Ramos (cell line): ENCODE data around the gene NTNG2.

Experiments
- in situ Hi-C: fragments of 300-500 bp; cut with MboI; formaldehyde crosslinking; loops from one replicate; pipeline ENCODE4 v1.14.3; 2022; ENCODE audit warnings: low sequenced_read_pairs; ENCODE audit not compliant: unreplicated experiment

NTNG2 gene

DNA sequence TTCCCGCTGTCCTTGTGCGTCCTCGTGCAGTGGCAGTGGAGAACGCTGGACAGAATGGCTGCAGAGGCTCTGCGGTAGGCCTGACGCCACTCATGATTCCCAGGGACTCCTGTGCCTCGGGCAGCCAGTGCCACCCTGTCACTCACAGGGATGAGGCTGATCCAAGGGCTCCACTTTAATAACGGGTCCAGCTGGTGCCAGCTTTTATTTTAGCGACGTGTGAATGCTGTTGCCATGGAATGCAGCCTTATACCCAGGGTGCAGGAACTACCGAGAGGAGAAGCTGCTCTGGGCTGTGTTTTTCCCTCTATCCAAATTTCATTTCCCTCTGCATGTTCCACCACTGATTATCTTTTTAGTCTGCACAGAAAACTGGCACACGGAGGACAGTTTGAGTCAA lies 15.8 kb upstream of the NTNG2 start:
- in situ Hi-C loops, result no loop called here

DNA sequence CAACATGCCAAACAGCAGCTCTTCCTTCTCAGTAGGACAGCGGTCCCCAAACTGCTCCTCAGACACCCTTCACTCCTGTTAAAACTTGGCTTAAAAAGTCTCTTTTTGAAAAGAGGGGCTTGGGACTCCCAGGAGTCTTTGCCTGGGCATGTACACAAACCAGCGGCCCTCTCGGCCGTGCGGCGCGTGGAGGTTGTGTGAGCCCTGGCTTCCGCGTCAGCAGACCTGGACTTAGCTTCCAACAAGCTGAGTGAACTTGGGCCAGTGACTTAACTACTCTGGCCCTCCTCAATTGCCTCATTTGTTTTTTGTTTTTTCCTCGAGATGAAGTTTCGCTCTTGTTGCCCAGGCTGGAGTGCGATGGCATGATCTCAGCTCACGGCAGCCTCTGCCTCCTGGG lies 15.3 kb upstream of the NTNG2 start:
- in situ Hi-C loops, result no loop called here

DNA sequence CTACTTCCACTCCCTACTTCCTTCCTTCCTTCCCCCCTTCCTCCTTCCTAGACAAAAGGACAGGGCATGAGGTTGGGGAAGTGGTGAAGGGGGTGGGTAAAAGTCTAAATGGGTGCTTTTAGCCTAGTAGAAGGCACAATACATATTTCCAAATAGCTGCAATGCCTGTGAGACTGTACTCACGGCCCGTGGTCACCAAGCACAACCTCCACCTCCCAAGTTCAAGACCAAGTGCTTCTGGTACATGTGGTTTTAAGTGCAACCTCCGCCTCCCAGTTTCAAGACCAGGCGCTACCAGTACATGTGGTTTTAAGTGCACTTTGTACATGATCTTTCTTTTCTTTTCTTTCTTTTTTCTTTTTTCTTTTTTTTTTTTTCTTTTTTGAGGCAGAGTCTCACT lies 14.5 kb upstream of the NTNG2 start:
- in situ Hi-C loops, result no loop called here

DNA sequence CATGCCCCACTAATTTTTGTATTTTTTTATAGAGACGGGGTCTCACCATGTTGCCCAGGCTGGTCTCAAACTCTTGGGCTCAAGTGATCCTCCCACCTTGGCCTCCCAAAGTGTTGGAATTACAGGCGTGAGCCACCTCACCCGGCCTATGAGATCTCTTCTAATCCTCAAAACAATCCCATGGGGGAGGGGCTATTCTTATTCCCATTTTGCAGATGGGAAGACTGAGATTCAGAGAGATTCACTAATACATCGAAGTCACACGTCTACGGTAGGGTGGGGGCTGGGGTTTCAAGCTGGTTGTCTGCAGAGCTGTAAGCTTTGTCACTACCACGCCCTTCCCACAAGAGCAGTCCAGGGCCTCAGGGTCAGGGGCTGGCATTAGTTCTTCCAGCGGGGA lies 14.0 kb upstream of the NTNG2 start:
- in situ Hi-C loops, result no loop called here

DNA sequence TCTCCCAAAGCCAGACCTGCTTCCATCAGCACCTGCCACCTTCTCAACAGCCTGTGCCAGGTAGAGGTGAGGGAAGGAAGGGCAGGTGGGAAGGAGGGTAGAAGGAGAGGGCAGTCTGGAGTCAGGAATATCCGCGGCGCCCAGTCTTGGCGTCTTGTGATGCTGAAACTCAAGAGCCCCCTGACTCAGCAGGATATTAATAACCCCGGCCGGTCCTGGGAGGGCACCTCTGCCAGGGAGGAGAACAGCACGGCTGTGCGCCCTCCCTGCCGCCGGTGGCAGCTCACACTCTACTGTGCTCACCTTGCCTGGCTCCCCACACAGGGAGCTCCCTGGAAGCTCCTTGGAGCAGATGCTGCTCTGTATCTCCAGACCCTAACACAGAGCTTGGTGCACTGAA lies 11.6 kb upstream of the NTNG2 start:
- in situ Hi-C loops, result no loop called here

DNA sequence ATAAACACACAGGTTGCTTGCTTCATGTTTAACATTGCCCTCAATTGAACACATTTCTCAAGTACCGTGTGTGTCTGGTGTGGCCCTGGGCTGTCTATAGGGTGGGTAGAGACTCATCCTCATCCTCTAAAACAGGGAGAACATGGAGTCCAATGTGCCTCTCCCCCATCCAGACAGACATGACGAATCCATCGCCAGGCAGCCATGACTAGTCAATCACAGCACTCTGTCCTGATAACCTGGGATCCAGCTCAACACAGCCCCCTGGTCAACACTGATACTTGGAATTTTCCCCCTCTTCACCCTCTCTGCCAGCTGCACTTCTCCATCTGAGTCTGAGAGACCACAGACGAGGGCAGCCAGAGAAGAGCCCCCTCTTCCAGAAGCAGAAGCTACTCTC lies 10.7 kb upstream of the NTNG2 start:
- in situ Hi-C loops, result no loop called here

DNA sequence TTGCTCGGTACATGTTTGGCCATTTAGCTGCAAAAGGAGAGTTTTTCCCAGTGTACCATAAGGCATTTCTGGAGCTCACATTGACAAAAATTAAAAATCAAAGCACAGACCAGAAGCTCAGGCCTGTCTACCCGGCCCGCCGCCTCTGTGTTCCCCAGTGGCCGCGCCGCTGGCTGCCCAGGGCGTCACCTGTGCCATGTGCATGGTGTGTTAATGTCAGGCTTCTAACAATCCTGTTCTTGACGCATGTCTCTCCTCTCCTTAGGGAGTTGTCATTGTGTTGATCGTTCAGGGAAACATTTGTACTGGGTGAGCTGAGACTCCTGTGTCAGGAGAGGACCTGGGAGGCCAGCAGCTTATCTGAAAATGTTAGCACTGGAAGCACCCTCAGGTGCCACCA lies 9.6 kb upstream of the NTNG2 start:
- in situ Hi-C loops, result no loop called here

DNA sequence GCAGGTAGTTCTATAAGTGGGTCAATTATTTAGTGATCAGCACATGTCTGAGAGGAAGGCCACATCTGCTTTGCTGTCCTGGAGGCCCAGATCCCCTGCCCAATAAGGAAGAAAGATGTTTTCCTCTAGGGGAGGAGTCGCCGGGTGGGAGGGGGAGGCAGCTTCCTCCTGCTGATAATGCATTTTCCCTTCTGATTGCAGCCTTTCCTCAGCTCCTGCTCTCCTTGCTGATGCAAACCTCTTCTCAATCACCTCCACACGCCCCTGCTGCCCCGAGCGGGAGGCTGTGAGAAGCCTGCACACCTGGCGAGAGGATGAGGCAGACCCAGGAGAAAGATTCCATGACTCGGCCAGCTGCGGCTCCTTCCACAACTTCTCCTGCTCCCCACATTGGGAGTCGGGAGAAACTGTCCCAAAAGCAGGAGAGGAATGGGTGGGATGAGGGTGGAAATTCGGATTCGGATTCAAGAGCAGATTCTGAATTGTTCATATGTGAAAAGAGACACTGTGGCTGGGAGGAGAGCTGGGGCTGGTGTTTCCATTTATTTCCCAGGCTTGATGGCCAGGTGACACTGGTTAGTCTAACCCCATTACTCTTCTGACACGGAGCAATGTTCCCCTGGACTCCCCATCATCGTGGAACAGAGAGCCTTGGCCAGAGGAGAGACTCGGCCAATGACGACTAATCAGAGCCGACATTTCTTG lies 6.8 kb upstream of the NTNG2 start:
- in situ Hi-C loops, result no loop called here

DNA sequence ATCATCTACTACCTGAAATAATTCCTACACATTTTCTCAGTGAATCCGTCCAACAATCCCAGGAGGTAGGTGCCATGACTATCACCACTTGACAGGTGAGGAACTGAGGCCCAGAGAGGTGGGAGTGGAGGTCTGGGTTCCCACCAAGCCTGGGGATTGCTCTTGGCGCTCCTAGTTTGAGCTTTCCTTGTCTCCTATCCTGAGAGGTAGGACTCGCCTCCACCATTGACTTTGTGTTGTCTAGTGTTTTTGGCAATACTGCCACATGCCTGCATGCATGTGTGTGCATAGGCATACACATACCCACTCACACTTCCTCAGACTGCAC lies 6.3 kb upstream of the NTNG2 start:
- in situ Hi-C loops, result no loop called here

DNA sequence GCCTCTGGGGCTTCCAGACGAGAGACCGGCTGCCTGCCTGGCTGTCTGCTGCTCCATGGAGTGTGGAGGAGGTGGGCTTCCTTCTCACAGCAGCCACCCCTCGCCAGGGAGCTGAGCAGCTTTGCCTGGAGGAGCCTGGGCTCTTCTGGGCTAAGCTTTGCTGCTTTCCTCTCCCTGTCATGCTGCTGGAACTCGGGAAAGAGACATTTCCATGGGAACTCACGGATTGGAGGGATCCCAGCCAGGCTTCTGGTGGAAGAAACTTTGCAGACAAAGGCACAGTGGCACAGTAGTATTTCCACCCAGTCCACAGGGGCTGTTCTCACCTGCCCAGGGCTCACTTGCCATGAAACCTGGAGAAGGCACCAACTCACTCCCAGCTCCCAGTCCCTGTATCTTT lies 5.6 kb upstream of the NTNG2 start:
- in situ Hi-C loops, result no loop called here

DNA sequence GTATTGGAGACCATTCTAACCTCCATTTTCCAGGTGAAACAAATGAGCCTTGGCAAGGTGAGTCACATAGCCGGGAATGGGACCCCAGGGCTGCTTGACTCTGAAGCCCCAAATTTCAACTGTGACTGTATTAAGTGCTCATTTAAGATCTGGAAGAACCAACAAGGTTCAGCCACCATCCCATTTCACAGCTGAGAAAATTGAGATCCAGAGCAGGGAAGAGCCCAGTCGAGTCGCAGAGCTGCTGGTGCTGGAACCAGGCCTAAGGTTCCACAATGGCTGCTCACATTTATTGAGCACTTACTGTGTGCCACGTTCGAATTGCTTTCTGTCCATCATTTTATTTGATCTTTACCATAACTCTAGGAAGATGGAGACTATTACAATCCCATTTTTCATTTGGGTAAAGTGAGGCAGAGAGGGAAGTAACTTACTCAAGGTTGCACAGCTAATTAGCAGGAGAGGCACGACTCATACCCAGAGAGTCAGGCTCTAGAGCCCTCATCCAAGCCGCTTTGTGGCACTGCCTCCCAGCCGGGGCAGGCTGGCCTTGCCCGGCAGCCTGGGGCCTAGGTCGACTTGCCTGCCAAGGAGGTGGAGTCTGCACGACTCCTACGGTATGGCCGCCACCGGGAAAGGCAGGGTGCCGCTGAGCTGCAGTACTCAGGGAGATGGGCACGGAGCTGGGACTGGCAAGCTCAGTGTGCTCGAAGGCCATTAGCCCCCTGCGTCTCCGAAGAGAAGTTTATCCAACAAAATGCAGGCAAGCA lies 4.3 kb upstream of the NTNG2 start:
- in situ Hi-C loops, result no loop called here

DNA sequence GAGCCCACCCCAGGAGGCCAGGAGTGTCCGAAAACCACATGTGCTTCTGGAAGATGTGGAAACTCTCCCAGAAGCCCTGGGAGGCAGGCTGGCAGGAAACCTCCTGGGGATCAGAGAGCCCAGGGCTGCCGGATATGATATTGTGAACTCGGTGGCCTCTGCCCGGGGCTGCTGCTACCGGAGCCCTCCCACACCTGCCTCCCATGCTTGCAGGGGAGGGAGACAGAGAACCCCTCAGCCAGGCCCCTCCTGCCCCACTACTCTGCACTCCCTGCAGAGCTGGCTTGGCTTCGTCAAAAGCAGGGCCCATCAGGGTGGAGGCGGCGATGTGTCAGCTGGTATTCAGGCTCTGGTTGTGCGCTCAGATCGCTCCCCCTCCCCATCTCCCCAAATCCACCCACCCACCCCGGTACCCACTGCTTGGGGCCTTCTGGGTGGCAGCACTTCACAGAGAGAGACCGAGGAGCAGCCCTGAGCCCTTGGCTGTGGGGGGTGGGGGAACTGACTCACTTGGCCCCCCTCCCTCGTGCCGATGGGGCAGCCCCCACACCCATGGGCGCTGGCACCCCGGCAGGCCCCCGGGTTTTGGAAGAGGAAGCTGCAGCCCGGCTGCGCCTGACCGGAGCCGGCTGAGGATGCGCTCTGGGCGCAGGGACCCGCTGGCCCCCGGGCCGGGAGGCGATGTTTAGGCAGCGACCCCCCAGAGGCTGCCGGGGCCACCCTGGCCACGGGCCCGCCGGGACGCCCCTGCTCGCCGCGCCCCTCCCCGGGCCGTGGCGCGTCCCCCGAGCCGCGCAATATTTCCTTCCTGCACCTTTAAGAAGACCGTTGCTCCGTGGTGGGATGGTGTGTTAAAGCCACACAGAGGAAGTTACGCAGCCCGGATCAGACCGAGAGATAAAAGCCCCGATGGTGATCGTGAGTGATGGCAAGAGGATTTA lies 786 bp upstream of the NTNG2 start:
- in situ Hi-C loops, result no loop called here

DNA sequence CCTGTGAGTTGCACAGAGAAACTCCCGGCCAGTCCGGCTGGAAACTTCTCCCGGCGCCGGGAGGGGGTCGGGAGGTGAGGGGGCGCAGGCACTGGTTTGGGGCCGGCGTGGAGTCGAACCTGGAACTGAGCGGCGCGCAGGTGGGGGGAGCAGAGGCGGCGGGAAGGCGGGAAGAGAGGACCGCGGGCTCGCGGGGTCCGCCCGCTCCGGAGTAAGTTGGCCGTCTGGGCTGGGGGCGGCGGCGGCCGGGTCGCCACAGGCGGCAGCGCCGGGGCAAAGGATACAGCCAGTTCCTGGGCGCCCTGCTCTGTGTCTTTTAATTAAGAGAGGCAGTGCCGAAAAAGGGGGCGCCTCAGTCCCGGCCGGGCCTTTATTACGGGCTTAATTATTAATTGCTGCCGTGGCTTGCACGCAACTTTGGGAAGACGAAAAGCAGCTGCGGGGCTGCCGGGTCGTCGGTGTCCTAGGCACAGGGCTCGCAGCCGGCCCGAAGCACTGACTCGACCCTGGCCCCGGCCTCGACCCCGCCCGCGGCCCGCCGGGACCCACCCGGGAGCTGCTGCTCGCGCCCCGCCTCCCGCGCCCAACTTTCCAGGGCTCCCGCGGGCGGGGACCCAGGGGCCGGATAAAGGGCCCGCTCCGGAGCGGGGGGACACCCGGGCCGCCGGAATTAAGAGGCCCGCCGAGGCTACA lies 1.1 kb downstream of the NTNG2 start:
- in situ Hi-C loops, result no loop called here

DNA sequence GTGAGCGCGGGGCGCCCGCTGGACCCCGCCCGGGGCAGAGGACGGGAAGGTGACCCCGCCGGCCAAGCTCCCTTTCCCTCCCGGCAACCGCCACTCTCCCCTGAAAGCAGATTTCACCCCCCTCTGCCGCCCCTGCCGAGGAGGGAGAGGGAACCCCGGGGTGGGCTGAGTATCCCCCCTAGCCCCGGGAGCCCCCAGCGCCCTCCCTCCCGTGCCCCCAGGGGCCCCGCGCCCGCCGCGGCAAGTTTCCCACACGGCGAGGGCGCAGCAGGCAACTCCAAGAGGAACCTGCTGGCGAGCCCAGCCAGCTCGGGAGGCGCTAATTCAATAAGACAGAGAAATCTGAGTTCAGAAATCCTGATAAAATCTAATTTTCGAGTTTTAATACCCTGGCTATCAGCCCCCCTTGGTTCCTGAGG lies 1.6 kb downstream of the NTNG2 start:
- in situ Hi-C loops, result no loop called here

DNA sequence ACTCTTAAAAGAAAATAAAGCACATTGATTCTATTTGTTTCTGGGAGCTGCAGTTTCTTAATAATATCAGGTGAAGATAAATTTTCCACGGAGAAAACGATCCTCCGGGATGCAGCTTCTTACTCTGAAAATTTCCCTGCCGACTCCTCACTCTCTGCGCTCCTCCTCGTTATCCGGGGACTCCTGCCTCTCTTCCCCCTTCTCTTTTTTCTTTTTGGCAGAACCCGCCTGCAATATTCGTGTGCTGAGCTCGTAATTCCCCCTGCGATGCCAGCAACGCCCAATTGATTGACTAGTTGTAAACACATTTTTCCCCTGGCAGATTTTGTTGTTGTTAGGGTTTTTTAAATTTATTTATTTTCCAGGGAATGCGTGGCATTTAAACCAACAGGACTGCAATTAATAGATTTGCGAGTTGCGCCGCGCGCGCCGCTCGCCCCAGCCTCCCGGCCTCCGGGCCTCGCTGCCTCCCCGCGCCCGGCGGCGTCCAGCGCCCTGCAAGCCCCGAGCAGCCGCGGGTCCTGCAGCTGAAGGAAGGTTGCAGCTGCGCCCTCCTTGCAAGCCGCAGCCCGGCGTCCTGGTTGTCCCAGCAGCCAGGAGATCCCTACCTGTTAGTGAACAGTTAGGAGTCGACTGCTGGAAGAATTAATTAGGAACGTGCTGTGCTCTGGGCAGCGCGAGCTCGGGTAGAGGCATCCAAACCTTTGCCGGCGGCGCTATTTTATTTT lies 2.2 kb downstream of the NTNG2 start:
- in situ Hi-C loops, result no loop called here

DNA sequence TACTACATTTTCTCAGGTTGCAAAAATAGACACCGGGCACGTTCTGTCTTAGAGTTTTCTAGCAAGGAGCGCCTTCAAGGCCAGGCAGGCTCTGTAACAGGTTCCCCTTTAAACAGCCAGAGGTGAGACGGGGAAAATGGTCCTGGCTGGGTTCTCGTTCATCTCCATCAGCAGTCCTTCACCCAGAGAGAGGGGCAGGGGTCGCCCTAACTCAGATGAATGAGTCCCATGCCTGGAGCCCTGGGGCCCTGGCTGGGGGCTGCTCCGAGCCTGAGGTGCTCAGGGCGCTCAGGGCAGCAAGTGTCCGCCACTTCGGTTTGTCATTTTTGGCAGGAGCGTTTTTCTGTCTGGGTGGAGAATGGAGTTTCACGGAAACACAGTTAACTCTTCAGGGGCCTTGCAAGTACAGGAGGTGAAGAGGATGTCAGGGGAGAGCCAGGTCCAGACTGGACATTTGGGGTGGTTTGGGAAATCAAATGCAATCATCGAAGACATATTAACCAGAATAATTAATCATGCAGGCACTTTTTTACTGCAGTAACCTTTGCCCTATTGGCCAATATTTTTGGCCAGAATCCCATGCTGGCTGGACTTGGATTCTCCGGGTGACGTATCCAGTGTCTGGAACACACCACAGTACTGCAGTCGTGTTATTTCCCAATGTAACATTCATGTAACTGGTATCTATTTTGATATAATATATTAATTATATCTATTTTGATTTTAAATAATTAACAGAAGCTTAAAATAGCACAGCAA lies 2.9 kb downstream of the NTNG2 start:
- in situ Hi-C loops, result no loop called here

DNA sequence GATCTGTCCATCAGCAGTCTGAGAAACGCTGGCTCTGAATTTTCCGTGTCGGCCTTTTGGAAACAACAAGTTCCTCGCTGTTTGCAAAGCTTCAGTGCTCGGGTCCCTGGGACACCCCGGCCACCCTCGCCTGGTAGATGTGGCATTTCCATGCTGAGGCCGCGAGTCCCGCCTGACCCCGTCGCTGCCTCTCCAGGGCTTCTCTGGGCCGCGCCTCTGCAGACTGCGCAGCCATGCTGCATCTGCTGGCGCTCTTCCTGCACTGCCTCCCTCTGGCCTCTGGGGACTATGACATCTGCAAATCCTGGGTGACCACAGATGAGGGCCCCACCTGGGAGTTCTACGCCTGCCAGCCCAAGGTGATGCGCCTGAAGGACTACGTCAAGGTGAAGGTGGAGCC lies 4.7 kb downstream of the NTNG2 start:
- in situ Hi-C loops, result no loop called here

DNA sequence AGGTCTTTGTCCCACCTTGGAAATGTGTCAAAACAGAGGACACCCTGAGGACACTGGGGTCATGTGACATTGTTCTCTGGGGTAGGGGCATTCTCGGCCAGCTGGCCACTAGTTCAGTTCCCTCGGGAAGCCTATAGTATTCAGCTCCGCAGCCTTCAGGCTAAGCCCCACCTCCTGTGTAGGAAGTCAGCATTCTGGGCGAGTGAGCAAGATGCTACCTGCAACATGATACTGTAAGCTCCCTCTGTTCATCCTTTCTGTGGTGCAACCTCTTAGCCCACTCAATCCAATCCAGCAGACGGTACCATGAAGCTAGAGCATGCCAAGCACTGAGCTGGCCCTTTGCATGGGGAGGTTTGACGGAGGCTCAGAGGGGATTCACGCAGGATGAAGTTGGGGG lies 5.3 kb downstream of the NTNG2 start:
- in situ Hi-C loops, result no loop called here

DNA sequence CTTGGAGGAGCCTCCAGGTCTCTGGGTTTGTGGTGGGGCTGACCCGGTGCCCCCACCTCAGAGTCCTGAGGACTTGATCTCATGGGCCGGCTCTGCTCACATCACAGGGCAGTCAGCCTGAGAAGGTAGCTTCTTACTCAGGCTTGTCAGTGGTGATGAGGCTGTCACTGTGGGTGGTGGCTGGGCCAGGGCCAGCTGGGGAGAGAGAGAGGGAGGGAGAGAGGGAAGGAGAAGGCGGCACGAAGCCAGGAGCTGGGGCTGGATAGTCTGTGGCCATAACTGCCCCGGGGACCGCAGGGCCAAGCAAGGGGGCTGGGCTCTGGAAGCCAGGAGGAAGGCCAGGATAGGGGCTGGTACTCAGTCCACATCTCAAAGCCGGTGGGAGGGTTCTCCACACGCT lies 6.5 kb downstream of the NTNG2 start:
- in situ Hi-C loops, result no loop called here
